Trophoblast cell (in vitro differentiated cells and primary cell): ENCODE results near the gene CAPN1.

ENCODE experiments used
- DNase-seq, 2 donors: peaks; one replicate each; pipeline ENCODE4 v3.0.0-alpha.2; 2016
- H2AFZ ChIP-seq: 2 replicates; pipeline ENCODE4 v1.6.1; 2013; ENCODE audit warnings: low read length, moderate library complexity, mild to moderate bottlenecking; ENCODE audit not compliant: insufficient read depth, poor library complexity
- H2AK5ac ChIP-seq: 2 replicates; pipeline ENCODE4 v1.6.1; 2013; ENCODE audit warnings: mild to moderate bottlenecking, low read length
- H2BK120ac ChIP-seq: 2 replicates; pipeline ENCODE4 v1.6.1; 2013; ENCODE audit warnings: low read length, mild to moderate bottlenecking, moderate library complexity; ENCODE audit not compliant: insufficient read depth, poor library complexity
- H2BK12ac ChIP-seq: 2 replicates; pipeline ENCODE4 v1.6.1; 2013; ENCODE audit warnings: mild to moderate bottlenecking, low read length, moderate library complexity
- H2BK5ac ChIP-seq: 2 replicates; pipeline ENCODE4 v1.6.1; 2013; ENCODE audit warnings: low read length, low read depth, moderate library complexity, mild to moderate bottlenecking; ENCODE audit not compliant: poor library complexity
- H3K14ac ChIP-seq: 2 replicates; pipeline ENCODE4 v1.6.1; 2013; ENCODE audit warnings: mild to moderate bottlenecking, low read length
- H3K18ac ChIP-seq: 2 replicates; pipeline ENCODE4 v1.6.1; 2013; ENCODE audit warnings: mild to moderate bottlenecking, low read length
- H3K23ac ChIP-seq: 2 replicates; pipeline ENCODE4 v1.6.1; 2013; ENCODE audit warnings: low read length
- H3K27ac ChIP-seq: 2 replicates; pipeline ENCODE4 v1.5.1; 2013; ENCODE audit warnings: low read depth, mild to moderate bottlenecking, inconsistent platforms, low read length, moderate library complexity
- H3K27me3 ChIP-seq: 2 replicates; pipeline ENCODE4 v1.6.1; 2013; ENCODE audit warnings: inconsistent platforms, mild to moderate bottlenecking, low read length, moderate library complexity; ENCODE audit not compliant: insufficient read depth
- H3K36me3 ChIP-seq, 2 experiments: 1 replicate in 1 of 2; 2 replicates in 1 of 2; pipeline ENCODE4 v1.6.1; 2013; ENCODE audit warnings: low read length in 2 of 2, mild to moderate bottlenecking in 2 of 2, moderate library complexity in 1 of 2; ENCODE audit not compliant: insufficient read depth in 2 of 2, control insufficient read depth in 1 of 2
- H3K4ac ChIP-seq: 2 replicates; pipeline ENCODE4 v1.6.1; 2013; ENCODE audit warnings: low read depth, mild to moderate bottlenecking, low read length, moderate library complexity
- H3K4me1 ChIP-seq, 2 experiments: 1 replicate in 1 of 2; 2 replicates in 1 of 2; pipeline ENCODE4 v1.6.1; 2013; ENCODE audit warnings: low read length in 2 of 2, mild to moderate bottlenecking in 2 of 2, moderate library complexity in 1 of 2; ENCODE audit not compliant: insufficient read depth in 2 of 2, control insufficient read depth in 1 of 2
- H3K4me2 ChIP-seq: 2 replicates; pipeline ENCODE4 v1.6.1; 2013; ENCODE audit warnings: inconsistent platforms, mild to moderate bottlenecking, low read length, moderate library complexity
- H3K4me3 ChIP-seq: 2 replicates; pipeline ENCODE4 v1.5.1; 2013; ENCODE audit warnings: mild to moderate bottlenecking, low read depth, low read length, inconsistent platforms
- H3K79me1 ChIP-seq: one replicate; pipeline ENCODE4 v1.6.1; 2013; ENCODE audit warnings: low read length
- H3K79me2 ChIP-seq: 2 replicates; pipeline ENCODE4 v1.6.1; 2013; ENCODE audit warnings: low read length, mild to moderate bottlenecking; ENCODE audit not compliant: control insufficient read depth, insufficient read depth, poor library complexity
- H3K9ac ChIP-seq: 2 replicates; pipeline ENCODE4 v1.6.1; 2013; ENCODE audit warnings: mild to moderate bottlenecking, low read length
- H3K9me3 ChIP-seq: 2 replicates; pipeline ENCODE4 v1.6.1; 2013; ENCODE audit warnings: low read depth, mild to moderate bottlenecking, control low read depth, inconsistent platforms, low read length; ENCODE audit not compliant: insufficient read depth
- H4K12ac ChIP-seq: 2 replicates; pipeline ENCODE4 v1.6.1; 2013; ENCODE audit warnings: low read depth, mild to moderate bottlenecking, low read length, moderate library complexity
- H4K8ac ChIP-seq: 2 replicates; pipeline ENCODE4 v1.6.1; 2013; ENCODE audit warnings: low read depth, mild to moderate bottlenecking, low read length, moderate library complexity
- H4K91ac ChIP-seq: one replicate; pipeline ENCODE4 v1.6.1; 2013; ENCODE audit warnings: low read depth, mild to moderate bottlenecking, low read length, moderate library complexity
- WGBS: extraction: QIAGEN DNeasy Blood & Tissue Kit; methylation state at CpG from one replicate; pipeline ENCODE4 v1.1.7; 2013; ENCODE audit warnings: missing lambda C conversion rate; ENCODE audit not compliant: insufficient read length, insufficient coverage; ENCODE audit errors: extremely low coverage; 5-methylcytosine and 5-hydroxymethylcytosine counted together

The CAPN1 gene

GRCh38 chr11:65163684-65164083, 18.0 kb upstream of the CAPN1 start:
- WGBS: no CpG with 5 or more reads among the region's 2 CpGs
- H2BK120ac ChIP-seq: no peak overlapping the region
- H3K14ac ChIP-seq: no peak overlapping the region
- no peak overlapping the region for H3K4ac ChIP-seq
- H3K23ac ChIP-seq: no peak overlapping the region
- H3K4me3 ChIP-seq: no peak overlapping the region
- no peak overlapping the region for H2BK5ac ChIP-seq
- H2AFZ ChIP-seq: no peak overlapping the region
- no peak overlapping the region for H3K18ac ChIP-seq
- no peaks in the 10 kb centered on the region for H3K27me3 ChIP-seq
- H3K27ac ChIP-seq: no peak overlapping the region
- H3K9ac ChIP-seq: no peak overlapping the region
- no peaks in the 10 kb centered on the region for H3K79me2 ChIP-seq
- no peak overlapping the region for H3K4me2 ChIP-seq
- no peak for DNase-seq
- H4K12ac ChIP-seq: no peak overlapping the region
- H3K36me3 ChIP-seq: no peaks in the 10 kb centered on the region
- H3K4me1 ChIP-seq: peaks cover 2% of the 10 kb centered on the region in 2 experiments
- H4K91ac ChIP-seq: no peak overlapping the region
- no peak overlapping the region for H2BK12ac ChIP-seq
- no peaks in the 10 kb centered on the region for H3K79me1 ChIP-seq
- H2AK5ac ChIP-seq: no peak overlapping the region
- no peaks in the 10 kb centered on the region for H3K9me3 ChIP-seq
- H4K8ac ChIP-seq: no peak overlapping the region

GRCh38 chr11:65165410-65166317, 16.1 kb upstream of the CAPN1 start:
- H3K27me3 ChIP-seq: no peaks in the 10 kb centered on the region
- peaks cover 5% of the 10 kb centered on the region for H3K79me1 ChIP-seq
- H3K14ac ChIP-seq: no peak overlapping the region
- no peak overlapping the region for H3K27ac ChIP-seq
- no peak overlapping the region for H4K8ac ChIP-seq
- H4K12ac ChIP-seq: no peak overlapping the region
- H2BK5ac ChIP-seq: no peak overlapping the region
- no peak overlapping the region for H3K23ac ChIP-seq
- H3K9me3 ChIP-seq: no peaks in the 10 kb centered on the region
- H2AK5ac ChIP-seq: no peak overlapping the region
- H3K4me1 ChIP-seq: peaks cover 7 to 8% of the 10 kb centered on the region in 2 experiments
- WGBS: no CpG with 5 or more reads among the region's 31 CpGs
- no peak overlapping the region for H4K91ac ChIP-seq
- H3K4ac ChIP-seq: no peak overlapping the region
- H3K36me3 ChIP-seq: no peaks in the 10 kb centered on the region
- no peak overlapping the region for H3K9ac ChIP-seq
- no peak for DNase-seq
- H2BK120ac ChIP-seq: no peak overlapping the region
- no peak overlapping the region for H2BK12ac ChIP-seq
- H3K4me2 ChIP-seq: no peak overlapping the region
- H3K18ac ChIP-seq: no peak overlapping the region
- H2AFZ ChIP-seq: no peak overlapping the region
- H3K79me2 ChIP-seq: no peaks in the 10 kb centered on the region
- H3K4me3 ChIP-seq: no peak overlapping the region

DNA sequence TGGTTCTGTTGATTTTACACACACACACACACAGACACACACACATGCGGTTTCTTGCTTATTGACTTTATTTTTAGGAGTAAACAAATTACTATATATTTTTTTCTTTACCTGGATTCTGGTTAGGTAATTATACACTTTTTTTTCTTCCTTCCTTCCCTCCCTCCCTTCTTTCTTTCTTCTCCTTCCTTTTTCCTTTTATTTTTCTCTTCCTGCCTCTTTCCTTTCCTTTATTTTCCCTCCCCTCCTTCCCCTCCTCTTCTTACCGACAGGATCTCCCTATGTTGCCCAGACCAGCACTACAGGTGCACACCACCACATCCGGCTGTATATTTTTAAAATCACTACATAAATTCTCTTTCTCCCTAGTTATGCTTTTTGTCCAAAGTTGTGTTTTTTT, 14.8 kb upstream of the CAPN1 start:
- no peak overlapping the region for H4K12ac ChIP-seq
- peaks cover 5% of the 10 kb centered on the region for H3K79me1 ChIP-seq
- H2BK12ac ChIP-seq: no peak overlapping the region
- H3K9me3 ChIP-seq: no peaks in the 10 kb centered on the region
- H3K4me2 ChIP-seq: no peak overlapping the region
- H3K4ac ChIP-seq: no peak overlapping the region
- H3K14ac ChIP-seq: no peak overlapping the region
- H3K79me2 ChIP-seq: no peaks in the 10 kb centered on the region
- H3K27ac ChIP-seq: no peak overlapping the region
- no peaks in the 10 kb centered on the region for H3K36me3 ChIP-seq
- peaks cover 7% of the 10 kb centered on the region in 2 experiments for H3K4me1 ChIP-seq
- H2BK5ac ChIP-seq: no peak overlapping the region
- DNase-seq: no peak
- H2BK120ac ChIP-seq: no peak overlapping the region
- no peak overlapping the region for H4K8ac ChIP-seq
- no peak overlapping the region for H3K23ac ChIP-seq
- no peak overlapping the region for H2AK5ac ChIP-seq
- no peak overlapping the region for H3K18ac ChIP-seq
- no peak overlapping the region for H3K9ac ChIP-seq
- H3K4me3 ChIP-seq: no peak overlapping the region
- H4K91ac ChIP-seq: no peak overlapping the region
- H2AFZ ChIP-seq: no peak overlapping the region
- WGBS: no CpG with 5 or more reads among the region's 3 CpGs
- no peaks in the 10 kb centered on the region for H3K27me3 ChIP-seq

GRCh38 chr11:65167656-65168055, 14.1 kb upstream of the CAPN1 start:
- Histone ChIP-seq H4K8ac (no peak overlapping the region), H3K4ac (no peak overlapping the region), H3K9ac (no peak overlapping the region), H3K36me3 (no peaks in the 10 kb centered on the region), H4K12ac (no peak overlapping the region), H3K23ac (no peak overlapping the region), H3K4me3 (no peak overlapping the region), H2BK5ac (no peak overlapping the region), H3K79me1 (peaks cover 5% of the 10 kb centered on the region), H3K4me1 (peaks cover 7% of the 10 kb centered on the region in 2 experiments), H4K91ac (no peak overlapping the region), H3K79me2 (no peaks in the 10 kb centered on the region), H3K9me3 (peaks cover 2% of the 10 kb centered on the region), H3K14ac (no peak overlapping the region), H2AFZ (no peak overlapping the region), H2BK12ac (no peak overlapping the region), H3K4me2 (no peak overlapping the region), H3K27me3 (no peaks in the 10 kb centered on the region), H3K27ac (no peak overlapping the region), H2BK120ac (no peak overlapping the region), H3K18ac (no peak overlapping the region), H2AK5ac (no peak overlapping the region)
- DNase-seq: no peak
- no CpG with 5 or more reads among the region's 3 CpGs for WGBS
